Urinary bladder (tissue), 4 donors: ENCODE results near the gene PRRX2. TPM values are rescaled to one million over a fixed set of nuclear protein-coding genes. Genes with fewer than 3 reads are reported as not detected.

Source experiments
- DNase-seq: peaks from one replicate; pipeline ENCODE4 v3.0.0-alpha.2; 2015; ENCODE audit errors: extremely low spot score
- H3K27ac ChIP-seq: one replicate; pipeline ENCODE4 v1.5.1; 2013; ENCODE audit warnings: low read depth, mild to moderate bottlenecking, moderate library complexity
- H3K36me3 ChIP-seq: one replicate; pipeline ENCODE4 v1.6.1; 2013; ENCODE audit warnings: mild to moderate bottlenecking, moderate library complexity; ENCODE audit not compliant: insufficient read depth
- H3K4me1 ChIP-seq: one replicate; pipeline ENCODE4 v1.6.1; 2013; ENCODE audit warnings: mild to moderate bottlenecking, moderate library complexity; ENCODE audit not compliant: insufficient read depth
- H3K4me3 ChIP-seq: one replicate; pipeline ENCODE4 v1.5.1; 2013; ENCODE audit warnings: low read depth, low read length
- WGBS: extraction: QIAGEN DNeasy Blood & Tissue Kit; methylation state at CpG from one replicate; pipeline ENCODE4 v1.1.7; 2013; 5-methylcytosine and 5-hydroxymethylcytosine counted together
- polyA plus RNA-seq: library from polyadenylated mRNA; stranded (reverse); fragments of 200-250 nt; gene quantifications from one replicate; pipeline ENCODE4 v1.2.3, GENCODE V29; 2013
- total RNA-seq: library from RNA; depleted of rRNA; stranded (reverse); fragments of >200 nt; gene quantifications from one replicate; pipeline ENCODE4 v1.2.3, GENCODE V29; 2014
- donor health status: healthy with polysubstance abuse.
- donor health status: healthy.

The PRRX2 gene
- total RNA-seq (8.6 TPM), polyA plus RNA-seq (15.8 TPM)

- DNase-seq, result no peak
- under 1% methylated on average over 37 of the region's 37 CpGs for WGBS
- Histone ChIP-seq H3K4me3 (peak within 1 kb of the TSS; percentile 83), H3K27ac (no peak within 1 kb of the TSS), H3K4me1 (peaks cover 2% of the 10 kb centered on the region), H3K36me3 (no peaks in the 10 kb centered on the region)
These were observed at the start of gene PRRX2 for GRCh38 chr9:129665389-129665775. Gene PRRX2 (plus strand): TSS chr9:129665647. CDS start chr9:129665868, 221 bp downstream.

GRCh38 chr9:129617167-129617566 is 48.3 kb upstream of the PRRX2 start:
- no peak overlapping the region for H3K4me3 ChIP-seq
- H3K36me3 ChIP-seq, result no peaks in the 10 kb centered on the region
- 4% methylated on average over 1 of the region's 1 CpG for WGBS
- H3K27ac ChIP-seq, result no peak overlapping the region
- no peaks in the 10 kb centered on the region for H3K4me1 ChIP-seq
- no peak for DNase-seq

- under 1% methylated on average over 82 of the region's 82 CpGs for WGBS
- H3K4me3 ChIP-seq, result peak overlapping the region; percentile 43
- no peaks in the 10 kb centered on the region for H3K36me3 ChIP-seq
- no peak for DNase-seq
- H3K4me1 ChIP-seq, result no peaks in the 10 kb centered on the region
- no peak overlapping the region for H3K27ac ChIP-seq
These were observed 45.4 kb upstream of the PRRX2 start for GRCh38 chr9:129619787-129620668.

- no peak within 1 kb of the TSS for H3K27ac ChIP-seq
These were observed 44.7 kb upstream of the PRRX2 start, which contains the start of gene C9orf50 for GRCh38 chr9:129620669-129621295. Gene C9orf50 (minus strand): TSS chr9:129621101. CDS start chr9:129620574, 527 bp downstream.

GRCh38 chr9:129623331-129623730 is 42.1 kb upstream of the PRRX2 start:
- Histone ChIP-seq H3K4me1 (no peaks in the 10 kb centered on the region), H3K27ac (no peak overlapping the region), H3K36me3 (no peaks in the 10 kb centered on the region), H3K4me3 (no peak overlapping the region)
- 80% methylated on average over 6 of the region's 6 CpGs for WGBS
- no peak for DNase-seq

More at GRCh38 chr9:129620669-129621295, 44.7 kb upstream of the PRRX2 start, which contains the start of gene C9orf50:
- Histone ChIP-seq H3K4me3 (peak within 1 kb of the TSS; percentile 43), H3K36me3 (no peaks in the 10 kb centered on the region), H3K4me1 (no peaks in the 10 kb centered on the region)
- no peak for DNase-seq
- WGBS, result 25% methylated on average over 21 of the region's 21 CpGs

GRCh38 chr9:129624168-129624759 is 41.2 kb upstream of the PRRX2 start:
- DNase-seq, result no peak
- no peak overlapping the region for H3K4me3 ChIP-seq
- H3K4me1 ChIP-seq, result no peaks in the 10 kb centered on the region
- WGBS, result 45% methylated on average over 12 of the region's 12 CpGs
- H3K36me3 ChIP-seq, result no peaks in the 10 kb centered on the region
- no peak overlapping the region for H3K27ac ChIP-seq

GRCh38 chr9:129624947-129625346 is 40.5 kb upstream of the PRRX2 start:
- WGBS, result 50% methylated on average over 9 of the region's 9 CpGs
- Histone ChIP-seq H3K27ac (no peak overlapping the region), H3K4me3 (no peak overlapping the region), H3K4me1 (no peaks in the 10 kb centered on the region), H3K36me3 (no peaks in the 10 kb centered on the region)
- DNase-seq, result no peak

- Histone ChIP-seq H3K36me3 (no peaks in the 10 kb centered on the region), H3K4me3 (peak within 1 kb of the TSS; percentile 64), H3K27ac (peak within 1 kb of the TSS; percentile 90), H3K4me1 (no peaks in the 10 kb centered on the region)
- DNase-seq, result no peak
- under 1% methylated on average over 55 of the region's 55 CpGs for WGBS
These were observed 39.3 kb upstream of the PRRX2 start, which contains the start of gene NTMT1 for GRCh38 chr9:129626079-129626624. Gene NTMT1 (plus strand): TSS chr9:129626163. CDS start chr9:129632704, 6,541 bp downstream.

- Histone ChIP-seq H3K27ac (peak overlapping the region; percentile 90), H3K4me1 (no peaks in the 10 kb centered on the region), H3K4me3 (peak overlapping the region; percentile 64), H3K36me3 (no peaks in the 10 kb centered on the region)
- DNase-seq, result no peak
- WGBS, result 2% methylated on average over 20 of the region's 20 CpGs
These were observed 38.7 kb upstream of the PRRX2 start for GRCh38 chr9:129626625-129627284.

- WGBS, result 38% methylated on average over 12 of the region's 12 CpGs
- Histone ChIP-seq H3K36me3 (no peaks in the 10 kb centered on the region), H3K4me1 (no peaks in the 10 kb centered on the region), H3K4me3 (no peak overlapping the region), H3K27ac (no peak overlapping the region)
- no peak for DNase-seq
These were observed 37.6 kb upstream of the PRRX2 start for GRCh38 chr9:129627556-129628440.

GRCh38 chr9:129628709-129629108 is 36.7 kb upstream of the PRRX2 start:
- Histone ChIP-seq H3K4me1 (no peaks in the 10 kb centered on the region), H3K36me3 (peaks cover 2% of the 10 kb centered on the region), H3K4me3 (no peak overlapping the region), H3K27ac (no peak overlapping the region)
- no peak for DNase-seq
- WGBS, result 78% methylated on average over 6 of the region's 6 CpGs

- Histone ChIP-seq H3K4me3 (no peak overlapping the region), H3K36me3 (peaks cover 4% of the 10 kb centered on the region), H3K27ac (no peak overlapping the region), H3K4me1 (no peaks in the 10 kb centered on the region)
- WGBS, result 89% methylated on average over 8 of the region's 8 CpGs
- no peak for DNase-seq
These were observed 36.1 kb upstream of the PRRX2 start for GRCh38 chr9:129629251-129629820.
